ENCODE results near the gene IPPK.

The IPPK gene

GRCh38 chr9:92656537-92656925 is 13.4 kb downstream of the IPPK start:
- no peak for DNase-seq (ENCODE audit: low read depth)

DNA sequence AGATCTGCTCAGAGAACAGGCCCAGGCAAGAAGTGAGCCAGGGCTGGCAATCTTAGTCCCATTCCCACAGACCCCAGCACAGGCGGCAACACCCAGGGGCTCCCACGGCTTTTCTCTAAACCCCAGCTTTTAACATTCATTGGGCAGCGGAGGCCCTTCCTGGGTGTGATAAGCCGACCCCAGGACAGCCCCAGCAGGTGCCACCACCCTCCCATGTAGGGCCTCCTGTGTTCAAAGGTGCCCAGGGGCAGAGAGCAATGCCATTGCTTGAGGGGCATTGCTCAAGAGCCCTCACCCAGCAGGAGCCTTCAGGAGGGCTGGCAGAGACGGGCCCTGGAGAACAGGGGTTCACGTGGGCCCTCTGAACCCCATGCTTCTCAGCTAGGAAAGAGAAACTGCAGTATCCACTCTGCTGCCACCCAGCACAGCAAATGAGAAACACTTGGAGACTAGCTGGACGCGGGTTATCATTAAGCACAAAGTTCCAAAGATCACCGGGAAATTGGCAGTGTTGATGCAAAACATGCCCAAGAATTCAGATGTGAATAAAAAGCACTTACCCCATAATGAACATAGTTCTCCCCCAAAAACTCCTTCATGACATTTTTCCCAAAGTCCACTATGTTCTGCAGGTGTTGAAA is 13.9 kb downstream of the IPPK start:
- no peak for DNase-seq (ENCODE audit: low read depth)

- no peak for DNase-seq (ENCODE audit: low read depth)
Observed at GRCh38 chr9:92655366-92655765, 14.6 kb downstream of the IPPK start.

GRCh38 chr9:92654481-92655301 is 15.2 kb downstream of the IPPK start:
- no peak for DNase-seq (ENCODE audit: low read depth)

- no peak for DNase-seq (ENCODE audit: low read depth)
Observed at GRCh38 chr9:92652461-92652860, 17.5 kb downstream of the IPPK start.

- DNase-seq (ENCODE audit: low read depth): peak; percentile 28
Observed at GRCh38 chr9:92650839-92651621, 18.9 kb downstream of the IPPK start.

DNA sequence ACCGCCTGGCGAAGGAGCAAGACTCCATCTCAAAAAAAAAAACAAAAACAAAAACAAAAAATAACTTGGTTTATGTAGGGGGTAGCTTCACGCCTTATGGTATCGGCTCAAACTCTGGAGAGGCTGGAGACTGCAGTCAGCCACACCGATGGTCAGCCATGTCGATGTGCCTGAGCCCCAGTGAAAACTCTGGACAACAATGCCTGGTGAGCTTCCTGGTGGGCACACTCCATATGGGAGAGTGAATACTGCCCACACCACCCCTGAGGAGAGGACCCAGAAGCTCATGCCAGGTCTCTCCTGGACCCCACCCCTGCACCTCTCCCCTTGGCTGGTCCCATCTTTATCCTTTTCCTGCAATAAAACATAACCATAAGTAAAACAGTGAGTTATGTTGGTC is 19.6 kb downstream of the IPPK start:
- no peak for DNase-seq (ENCODE audit: low read depth)

GRCh38 chr9:92649007-92649406 is 20.9 kb downstream of the IPPK start:
- no peak for DNase-seq (ENCODE audit: low read depth)

DNA sequence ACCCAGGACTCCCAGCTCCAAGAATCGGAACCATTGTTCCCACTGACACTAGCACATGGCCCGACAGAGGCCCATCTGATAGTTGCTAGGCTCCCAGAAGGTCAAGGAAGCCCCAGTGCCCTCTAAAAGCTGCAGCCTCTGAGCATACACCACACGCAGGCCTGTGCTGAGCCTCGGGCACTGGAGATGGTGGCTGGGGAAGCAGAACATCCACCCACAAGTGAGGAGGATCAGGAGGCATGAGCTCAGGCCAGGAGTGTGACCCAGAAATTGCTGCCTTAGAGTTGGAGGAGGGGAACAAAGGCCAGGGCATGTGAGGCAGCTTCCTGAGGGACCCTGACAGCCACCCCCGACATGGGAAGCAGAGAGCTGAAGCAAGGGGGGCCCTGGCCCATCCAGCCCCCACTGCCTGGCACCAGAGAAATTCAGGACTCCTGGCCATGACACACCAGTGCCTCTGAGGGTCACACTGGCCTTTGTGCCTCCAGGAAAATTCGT is 21.4 kb downstream of the IPPK start:
- DNase-seq (ENCODE audit: low read depth): no peak

DNA sequence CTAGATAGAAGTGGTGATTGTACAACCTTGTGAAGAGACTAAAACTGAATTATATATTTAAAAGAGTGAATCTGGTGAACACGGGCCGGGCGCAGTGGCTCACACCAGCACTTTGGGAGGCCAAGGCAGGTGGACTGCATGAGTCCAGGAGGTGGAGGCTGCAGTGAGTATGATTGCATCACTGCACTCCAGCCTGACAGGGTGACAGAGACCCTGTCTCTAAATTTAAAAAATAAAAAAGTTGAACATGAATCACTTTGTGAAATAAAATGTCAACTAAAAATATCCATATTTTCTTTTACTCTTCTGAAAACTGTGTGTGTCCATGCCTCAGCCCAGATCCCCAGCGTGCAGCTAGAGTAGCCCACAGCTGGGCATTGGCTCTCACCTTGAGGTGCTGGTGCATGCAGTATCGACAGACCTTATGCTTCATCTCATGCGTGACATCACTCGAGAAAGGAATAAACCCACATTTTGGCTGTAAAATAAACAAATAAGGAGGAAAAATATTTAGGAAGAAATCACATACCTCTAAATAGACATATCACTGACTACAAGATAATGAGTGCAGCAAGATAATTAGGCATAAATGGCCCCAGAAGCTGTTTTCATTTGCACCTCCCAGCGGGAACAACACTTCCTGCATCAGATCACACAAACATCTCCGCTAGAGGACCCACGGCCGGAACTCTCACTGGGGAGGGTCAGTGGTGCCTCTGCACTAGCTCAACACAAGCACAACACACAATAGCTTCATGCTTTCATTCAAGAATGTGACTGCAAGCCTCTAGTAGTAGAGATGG is 22.1 kb downstream of the IPPK start:
- DNase-seq (ENCODE audit: low read depth): no peak

DNA sequence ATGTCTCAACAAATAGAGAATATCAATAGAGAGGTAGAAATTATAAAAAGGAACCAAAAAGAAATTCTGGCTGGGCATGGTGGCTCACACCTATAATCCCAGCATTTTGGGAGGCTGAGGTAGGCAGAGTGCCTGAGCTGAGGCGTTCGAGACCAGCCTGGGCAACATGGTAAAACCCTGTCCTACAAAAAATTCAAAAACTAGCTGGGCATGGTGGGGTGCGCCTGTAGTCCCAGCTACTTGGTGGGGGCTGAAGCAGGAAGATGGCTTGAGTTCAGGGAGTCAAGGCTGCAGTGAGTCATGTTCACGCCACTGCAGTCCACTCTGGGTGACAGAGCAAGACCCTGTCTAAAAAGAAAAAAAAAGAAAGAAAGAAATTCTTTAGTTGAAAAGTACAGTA is 24.9 kb downstream of the IPPK start:
- DNase-seq (ENCODE audit: low read depth): no peak

DNA sequence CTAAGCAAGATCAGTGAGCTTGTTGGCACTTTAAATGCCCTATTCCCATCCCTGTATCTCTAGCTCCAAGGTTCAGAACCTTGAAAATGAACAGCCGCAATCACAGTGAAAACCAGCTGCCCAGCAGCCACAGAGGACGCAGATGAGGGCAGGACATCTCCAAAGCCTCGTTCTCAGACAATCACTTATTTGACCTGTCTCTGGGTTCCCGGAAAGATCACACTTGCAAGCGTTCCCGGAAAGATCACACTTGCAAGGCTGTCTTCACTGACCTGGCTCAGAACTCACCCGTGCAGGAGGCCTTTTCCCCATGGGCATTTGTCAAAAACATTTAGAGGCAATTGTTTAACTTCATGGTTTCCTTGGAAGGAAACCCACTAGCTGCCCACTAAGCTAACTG is 25.7 kb downstream of the IPPK start:
- DNase-seq (ENCODE audit: low read depth): no peak

GRCh38 chr9:92642564-92642963 is 27.4 kb downstream of the IPPK start:
- no peak for DNase-seq (ENCODE audit: low read depth)

- DNase-seq (ENCODE audit: low read depth): no peak
Observed at GRCh38 chr9:92642041-92642451, 27.9 kb downstream of the IPPK start.

GRCh38 chr9:92641092-92641809 is 28.7 kb downstream of the IPPK start:
- DNase-seq (ENCODE audit: low read depth): no peak

DNA sequence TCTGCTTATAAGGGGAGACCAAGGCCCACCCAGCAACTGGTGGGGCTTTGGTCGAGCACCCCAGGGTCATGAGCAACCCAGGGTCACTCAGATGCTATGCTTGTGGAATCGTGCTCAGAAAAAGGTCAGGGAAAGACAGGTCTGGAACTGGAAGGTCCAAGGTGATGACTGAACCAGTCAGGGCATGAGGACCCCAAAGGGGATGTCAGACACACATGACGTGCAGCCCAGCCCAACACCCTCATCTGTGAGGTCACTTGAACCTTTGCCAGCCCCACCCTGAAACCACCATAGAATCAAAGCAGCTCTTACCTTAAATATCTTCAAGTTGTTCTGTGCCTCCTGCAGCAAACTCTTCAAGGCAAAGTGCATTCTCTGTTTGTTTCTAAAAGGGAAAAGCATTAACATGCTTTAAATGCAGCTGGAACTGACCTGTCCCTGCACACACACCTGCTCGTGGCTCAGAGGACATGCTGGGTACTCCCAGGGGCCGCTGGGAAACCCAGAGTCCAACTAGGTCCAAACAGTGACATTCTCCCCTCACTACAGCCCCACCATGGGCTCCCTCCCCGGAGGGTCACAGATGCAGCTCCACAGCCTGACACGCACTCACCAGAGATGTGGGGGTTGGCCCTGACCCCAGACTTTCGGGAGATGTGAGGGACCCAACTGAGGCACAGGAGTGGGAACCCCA is 29.4 kb downstream of the IPPK start:
- DNase-seq (ENCODE audit: low read depth): no peak

GRCh38 chr9:92639791-92640271 is 30.1 kb downstream of the IPPK start:
- DNase-seq (ENCODE audit: low read depth): no peak

DNA sequence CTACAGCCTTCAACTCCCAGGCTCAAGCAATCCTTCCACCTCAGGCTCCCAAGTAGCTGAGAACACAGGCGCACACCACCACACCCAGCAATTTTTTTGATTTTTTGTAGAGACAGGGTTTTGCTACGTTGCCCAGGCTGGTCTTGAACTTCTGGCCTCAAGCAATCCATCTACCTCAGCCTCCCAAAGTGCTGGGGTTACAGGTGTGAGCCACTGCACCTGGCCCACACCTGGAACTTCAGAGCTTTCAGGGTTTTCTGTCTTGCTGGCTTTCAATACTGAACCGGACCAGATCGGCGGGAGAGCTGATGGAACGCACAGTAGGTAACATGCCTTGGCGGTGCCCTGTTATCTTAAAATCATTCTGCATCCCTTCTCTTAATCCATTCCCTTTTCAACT is 30.8 kb downstream of the IPPK start:
- no peak for DNase-seq (ENCODE audit: low read depth)

DNA sequence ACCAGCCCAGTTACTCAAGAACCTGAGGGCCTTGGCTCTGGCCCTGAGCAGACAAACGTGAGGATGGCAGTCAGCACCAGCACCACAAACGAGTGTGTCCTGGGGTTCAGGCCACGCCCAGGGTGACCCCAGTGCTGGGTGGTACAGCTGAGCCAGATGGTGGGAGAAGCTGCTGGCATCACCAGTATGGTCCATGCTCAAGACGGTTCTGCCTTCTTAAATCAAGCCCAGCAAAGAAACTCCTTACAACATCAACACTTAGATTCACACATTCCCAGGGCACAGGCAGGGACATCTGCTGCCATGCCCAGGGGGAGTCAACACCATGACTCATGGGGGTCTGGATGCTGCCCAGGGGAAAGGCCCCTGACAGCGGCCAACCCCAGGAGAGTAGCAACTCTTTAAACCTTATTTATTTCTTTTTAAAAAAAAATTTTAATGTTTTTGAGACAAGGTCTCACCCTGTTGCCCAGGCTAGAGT is 31.3 kb downstream of the IPPK start:
- DNase-seq (ENCODE audit: low read depth): no peak

DNA sequence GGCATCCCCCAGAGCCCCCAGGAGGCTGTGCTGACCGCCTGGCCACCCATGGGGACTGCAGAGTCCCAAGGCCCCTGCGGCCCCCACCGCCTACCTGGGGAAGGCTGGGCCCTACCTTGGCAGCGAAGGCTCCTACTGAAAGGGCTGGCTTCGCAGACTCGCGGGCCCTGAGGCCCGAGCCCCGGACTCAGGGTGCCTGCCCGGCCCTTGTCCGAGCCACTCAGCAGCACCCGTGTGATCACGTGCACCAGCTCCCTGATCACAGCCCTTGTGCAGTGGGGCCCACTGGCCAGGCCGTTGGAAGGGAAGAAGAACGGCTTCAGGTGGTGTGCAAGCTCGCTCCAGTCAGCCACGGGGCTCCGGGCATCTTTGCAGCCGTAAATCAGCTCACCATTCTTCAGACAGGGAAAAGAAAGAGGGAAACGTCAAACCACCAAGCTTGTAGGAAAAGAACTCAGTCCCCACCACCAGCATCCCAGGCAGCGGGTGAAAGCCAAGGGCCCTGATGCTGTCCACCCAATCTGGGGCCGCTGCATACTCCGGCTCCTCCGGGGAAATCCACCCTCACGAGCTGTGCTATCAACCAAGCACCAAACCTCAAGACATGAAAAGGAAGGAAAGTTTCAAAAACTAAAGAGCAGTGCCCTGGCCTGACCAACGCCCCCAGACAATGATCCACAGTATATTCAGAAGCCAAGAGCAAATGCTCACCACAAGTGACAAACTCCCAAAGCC is 31.9 kb downstream of the IPPK start:
- DNase-seq (ENCODE audit: low read depth): no peak

Data from fibroblast of the conjunctiva (primary cell).